H1 (cell line): Measurements from ENCODE around the gene CDK13. TPM values are rescaled to one million over a fixed set of nuclear protein-coding genes. Genes with fewer than 3 reads are reported as not detected.

Experiments used
- CTCF ChIA-PET: fragments of 300-600 bp; sonication (Branson Sonifier 250); formaldehyde crosslinking; loops from one replicate; lab custom pipeline; 2021; ENCODE audit not compliant: partially characterized antibody; lab: Charles Lee
- POLR2A ChIA-PET: fragments of 300-600 bp; sonication (Branson Sonifier 250); formaldehyde crosslinking; loops from one replicate; lab custom pipeline; 2021; ENCODE audit warnings: inconsistent platforms; ENCODE audit not compliant: partially characterized antibody; lab: Charles Lee
- DNase-seq, 2 experiments: peaks; one replicate each; pipeline versions ENCODE4 v3.0.0 to v3.0.0-alpha.2; 2010 to 2022; ENCODE audit warnings: low spot score in 2 of 2, low read depth in 1 of 2, mixed read lengths in 1 of 2
- FAIRE-seq: peaks from 2 replicates; lab custom pipeline; 2011; peaks lifted over from hg19 to GRCh38; lab: Jason Lieb, UNC
- H2AFZ ChIP-seq: 2 replicates; pipeline ENCODE4 v1.8.1; 2012; ENCODE audit warnings: low read length, inconsistent platforms
- H2AK5ac ChIP-seq: 2 replicates; pipeline ENCODE4 v1.6.1; 2013; ENCODE audit warnings: low read depth, low read length
- H2BK120ac ChIP-seq: replicated peaks from 2 replicates; pipeline ENCODE3; 2013; ENCODE audit warnings: low read depth, low read length, inconsistent platforms
- H2BK12ac ChIP-seq: 2 replicates; pipeline ENCODE4 v1.6.1; 2013; ENCODE audit warnings: low read depth, low read length
- H2BK15ac ChIP-seq: 2 replicates; pipeline ENCODE4 v1.6.1; 2013; ENCODE audit warnings: low read length
- H2BK20ac ChIP-seq: 2 replicates; pipeline ENCODE4 v1.6.1; 2013; ENCODE audit warnings: low read length
- H2BK5ac ChIP-seq: 2 replicates; pipeline ENCODE4 v1.6.1; 2013; ENCODE audit warnings: low read depth, low read length
- H3K14ac ChIP-seq: 2 replicates; pipeline ENCODE4 v1.6.1; 2013; ENCODE audit warnings: inconsistent platforms; ENCODE audit not compliant: insufficient read length
- H3K18ac ChIP-seq: 2 replicates; pipeline ENCODE4 v1.6.1; 2013; ENCODE audit warnings: low read length; ENCODE audit errors: extremely low read depth
- H3K23ac ChIP-seq: 2 replicates; pipeline ENCODE4 v1.6.1; 2013; ENCODE audit warnings: inconsistent platforms; ENCODE audit not compliant: insufficient read length
- H3K23me2 ChIP-seq: 2 replicates; pipeline ENCODE4 v1.6.1; 2013; ENCODE audit warnings: low read depth, low read length
- H3K27ac ChIP-seq: 2 replicates; pipeline ENCODE4 v1.6.1; 2011; ENCODE audit warnings: low read depth, low read length, inconsistent platforms
- H3K27me3 ChIP-seq, 4 experiments: replicated peaks in 1 of 4; 1 replicate in 1 of 4; 2 replicates in 3 of 4; pipeline versions ENCODE4 v1.6.1 to v1.8.1; 2011 to 2013; ENCODE audit warnings: low read length in 3 of 4, mild to moderate bottlenecking in 3 of 4, inconsistent platforms in 2 of 4, mixed read lengths in 2 of 4, moderate library complexity in 1 of 4; ENCODE audit not compliant: control insufficient read depth in 3 of 4, insufficient read depth in 3 of 4; ENCODE audit errors: extremely low read depth in 1 of 4
- H3K36me3 ChIP-seq, 4 experiments: 2 replicates each; pipeline versions ENCODE4 v1.6.1 to v1.8.1; 2011 to 2013; ENCODE audit warnings: mild to moderate bottlenecking in 4 of 4, low read length in 3 of 4, moderate library complexity in 2 of 4, control low read depth in 1 of 4, inconsistent platforms in 1 of 4; ENCODE audit not compliant: insufficient read depth in 4 of 4, control insufficient read depth in 2 of 4
- H3K4ac ChIP-seq: replicated peaks from 2 replicates; pipeline ENCODE3; 2013; ENCODE audit warnings: low read length, low read depth, mixed read lengths, inconsistent platforms; ENCODE audit not compliant: insufficient read length
- H3K4me1 ChIP-seq, 4 experiments: replicated peaks in 1 of 4; 1 replicate in 1 of 4; 2 replicates in 3 of 4; pipeline versions ENCODE4 v1.6.1 to v1.8.1; 2011 to 2013; ENCODE audit warnings: low read length in 3 of 4, inconsistent platforms in 2 of 4, mixed read lengths in 1 of 4; ENCODE audit not compliant: insufficient read depth in 4 of 4, control insufficient read depth in 3 of 4
- H3K4me2 ChIP-seq, 2 experiments: 2 replicates each; pipeline versions ENCODE4 v1.6.1 to v1.8.1; 2011 to 2013; ENCODE audit warnings: low read depth in 2 of 2, low read length in 2 of 2, control low read depth in 1 of 2, inconsistent platforms in 1 of 2, mild to moderate bottlenecking in 1 of 2; ENCODE audit not compliant: insufficient read depth in 1 of 2
- H3K4me3 ChIP-seq, 4 experiments: fragments of 200-600, 300-600 bp in 1 of 4; sonication (generic), shearing (Covaris generic), sonication (Bioruptor Twin) in 1 of 4; 2 replicates each; pipeline versions ENCODE4 v1.5.1 to v1.8.1; 2011 to 2016; ENCODE audit warnings: low read length in 4 of 4, low read depth in 3 of 4, control low read depth in 2 of 4, inconsistent platforms in 2 of 4, mild to moderate bottlenecking in 2 of 4, mixed read lengths in 1 of 4, moderate library complexity in 1 of 4; ENCODE audit not compliant: insufficient read depth in 2 of 4; ENCODE audit errors: extremely low read depth in 1 of 4
- H3K56ac ChIP-seq: replicated peaks from 2 replicates; pipeline ENCODE3; 2013; ENCODE audit warnings: low read depth, mild to moderate bottlenecking, mixed read lengths, low read length, inconsistent platforms; ENCODE audit not compliant: insufficient read length
- H3K79me1 ChIP-seq: 2 replicates; pipeline ENCODE4 v1.6.1; 2013; ENCODE audit warnings: low read depth, low read length, control low read depth
- H3K79me2 ChIP-seq, 2 experiments: 2 replicates each; pipeline versions ENCODE4 v1.6.1 to v1.8.1; 2012 to 2013; ENCODE audit warnings: low read length in 2 of 2, mild to moderate bottlenecking in 2 of 2, inconsistent platforms in 1 of 2; ENCODE audit not compliant: insufficient read depth in 2 of 2, control insufficient read depth in 1 of 2
- H3K9ac ChIP-seq, 4 experiments: replicated peaks in 1 of 4; 1 replicate in 1 of 4; 2 replicates in 3 of 4; pipeline versions ENCODE4 v1.6.1 to v1.8.1; 2011 to 2013; ENCODE audit warnings: low read depth in 3 of 4, low read length in 3 of 4, control low read depth in 2 of 4, mild to moderate bottlenecking in 2 of 4, moderate library complexity in 2 of 4, inconsistent platforms in 1 of 4; ENCODE audit errors: extremely low read depth in 1 of 4
- H3K9me3 ChIP-seq, 2 experiments: 2 replicates each; pipeline versions ENCODE4 v1.6.1 to v1.8.1; 2012 to 2013; ENCODE audit warnings: mild to moderate bottlenecking in 2 of 2, moderate library complexity in 2 of 2, control low read depth in 1 of 2, inconsistent platforms in 1 of 2, low read depth in 1 of 2, low read length in 1 of 2, mixed read lengths in 1 of 2; ENCODE audit not compliant: insufficient read depth in 2 of 2
- H4K20me1 ChIP-seq, 2 experiments: replicated peaks in 1 of 2; 2 replicates each; pipeline versions ENCODE3 to v1.8.1; 2011 to 2013; ENCODE audit warnings: inconsistent platforms in 2 of 2, low read length in 2 of 2, mild to moderate bottlenecking in 1 of 2; ENCODE audit not compliant: insufficient read depth in 2 of 2, control insufficient read depth in 1 of 2
- H4K5ac ChIP-seq: 2 replicates; pipeline ENCODE4 v1.6.1; 2013; ENCODE audit warnings: low read length, low read depth, mixed read lengths, inconsistent platforms; ENCODE audit not compliant: insufficient read length
- H4K8ac ChIP-seq: 2 replicates; pipeline ENCODE4 v1.8.0; 2013; ENCODE audit warnings: mild to moderate bottlenecking, moderate library complexity, low read length, inconsistent platforms; ENCODE audit not compliant: insufficient read depth; ENCODE audit errors: extremely low read depth
- H4K91ac ChIP-seq: replicated peaks from 2 replicates; pipeline ENCODE3; 2013; ENCODE audit warnings: low read length, mixed read lengths, inconsistent platforms; ENCODE audit not compliant: insufficient read length
- ASH2L ChIP-seq: fragments of 200-600, 300-600 bp; sonication (generic); IDR thresholded peaks from one replicate; pipeline ENCODE4 v1.7.1; 2017; ENCODE audit warnings: low read length
- BCL11A ChIP-seq, 2 experiments: IDR thresholded peaks; one replicate each; pipeline ENCODE4 v1.6.1; 2011; ENCODE audit warnings: low read depth in 2 of 2, low read length in 2 of 2, mild to moderate bottlenecking in 2 of 2
- GABPA ChIP-seq: IDR thresholded peaks from 2 replicates; pipeline ENCODE4 v1.6.1; 2011; ENCODE audit warnings: mild to moderate bottlenecking, low read length, moderate library complexity, borderline replicate concordance; ENCODE audit not compliant: insufficient read depth
- KDM5A ChIP-seq: fragments of 200-600 bp; IDR thresholded peaks from 2 replicates; pipeline ENCODE4 v1.7.1; 2012; ENCODE audit warnings: mild to moderate bottlenecking, low read length, inconsistent platforms, mixed read lengths
- NRF1 ChIP-seq: IDR thresholded peaks from 2 replicates; pipeline ENCODE4 v1.6.1; 2011; ENCODE audit warnings: mild to moderate bottlenecking, low read depth, low read length, improper control_type of control experiment
- RXRA ChIP-seq: IDR thresholded peaks from 2 replicates; pipeline ENCODE4 v1.6.1; 2011; ENCODE audit warnings: low read depth, mild to moderate bottlenecking, low read length, moderate library complexity; ENCODE audit not compliant: insufficient read depth
- SIRT6 ChIP-seq: IDR thresholded peaks from one replicate; pipeline ENCODE4 v1.7.1; 2012; ENCODE audit warnings: low read length, inconsistent platforms
- YY1 ChIP-seq: IDR thresholded peaks from 2 replicates; pipeline ENCODE4 v1.6.1; 2011; ENCODE audit warnings: low read depth, mild to moderate bottlenecking, low read length
- WGBS, 2 experiments: shearing (Covaris generic) in 1 of 2; methylation state at CpG; one replicate each; pipeline versions ENCODE4 v1.1.6 to v1.1.7; 2013 to 2015; ENCODE audit warnings: low lambda C conversion rate in 2 of 2, mixed read lengths in 2 of 2, inconsistent platforms in 1 of 2, low coverage in 1 of 2, missing lambda C conversion rate in 1 of 2; ENCODE audit not compliant: insufficient replicate concordance in 2 of 2, insufficient coverage in 1 of 2, insufficient read length in 1 of 2; ENCODE audit errors: extremely low coverage in 1 of 2, missing lambda C conversion rate in 1 of 2; 5-methylcytosine and 5-hydroxymethylcytosine counted together
- polyA plus RNA-seq, 7 experiments: library from polyadenylated mRNA; depleted of rRNA in 3 of 7; stranded (reverse) in 5 of 7; unstranded in 2 of 7; fragments of >200 nt in 5 of 7; fragments of 200-250 nt in 2 of 7; gene quantifications; 1 replicate in 5 of 7; 2 replicates in 1 of 7; 4 replicates in 1 of 7; pipeline versions ENCODE4 v1.2.1 to v1.2.3, GENCODE V29; 2011 to 2013; ENCODE audit warnings: missing spikeins in 2 of 7, mixed read lengths in 2 of 7
- total RNA-seq: library from RNA; stranded (reverse); fragmentation: NEBNext Ultra II Directional; extraction: Animal tissue kit (Norgen Biotek cat#: 25700); gene quantifications from 2 replicates; pipeline ENCODE4 v1.2.1, GENCODE V29; 2021

The CDK13 gene
- total and polyA plus RNA-seq, 2 of the 8 experiments (the other 6 are each of a cell fraction or from before 2014, with no cell fraction given), result 22.6 to 49.5 TPM

GRCh38 chr7:39921506-39922175, 28.4 kb upstream of the CDK13 start:
- H2BK15ac ChIP-seq, result no peak overlapping the region
- no peak overlapping the region for H2BK120ac ChIP-seq
- H3K56ac ChIP-seq, result no peak overlapping the region
- H4K8ac ChIP-seq, result no peak overlapping the region
- H3K23me2 ChIP-seq, result no peaks in the 10 kb centered on the region
- peak overlapping the region; percentile 88 for H2AFZ ChIP-seq
- H3K14ac ChIP-seq, result no peak overlapping the region
- H3K4me2 ChIP-seq, result no peak overlapping the region
- no peaks in the 10 kb centered on the region for H3K9me3 ChIP-seq
- H3K79me1 ChIP-seq, result no peaks in the 10 kb centered on the region
- TF ChIP-seq KDM5A, result no peak
- TF ChIP-seq YY1, result no peak
- no peak for TF ChIP-seq NRF1
- no peak for TF ChIP-seq SIRT6
- no peak for TF ChIP-seq RXRA
- no peak for TF ChIP-seq GABPA
- TF ChIP-seq BCL11A (IDR thresholded peaks at IDR 0.05; ENCODE audit: low read depth in 2 of 2, low read length in 2 of 2), result no peak
- TF ChIP-seq ASH2L, result no peak
- 77% methylated on average over 7 of the region's 7 CpGs; no CpG with 5 or more reads in 1 of the 2 experiments for WGBS, 2 experiments
- ChIA-PET CTCF (interaction anchor here (0.6 to 3.5 kb wide), 5 partner anchors 12 to 25 kb away, joined by 4 to 16 read pairs (median 5); no protein-coding TSS in a partner anchor), POLR2A (no interaction called here)
- H4K91ac ChIP-seq, result no peak overlapping the region
- H3K36me3 ChIP-seq, result no peaks in the 10 kb centered on the region
- no peak overlapping the region for H3K4ac ChIP-seq
- H4K20me1 ChIP-seq, result no peaks in the 10 kb centered on the region
- no peaks in the 10 kb centered on the region for H3K79me2 ChIP-seq
- H3K4me1 ChIP-seq, result peaks cover 0 to 10% (median 0%) of the 10 kb centered on the region in 4 experiments; a peak in 1 of 7 replicates
- H3K27me3 ChIP-seq, result no peaks in the 10 kb centered on the region
- FAIRE-seq (no peak), DNase-seq (peak in 1 of 2 experiments; percentile 37)
- no peak overlapping the region for H3K27ac ChIP-seq
- H3K23ac ChIP-seq, result no peak overlapping the region
- no peak overlapping the region for H4K5ac ChIP-seq
- no peak overlapping the region for H2BK12ac ChIP-seq
- H2AK5ac ChIP-seq, result no peak overlapping the region
- no peak overlapping the region for H3K9ac ChIP-seq
- no peak overlapping the region for H3K18ac ChIP-seq
- no peak overlapping the region for H2BK20ac ChIP-seq
- no peak overlapping the region for H2BK5ac ChIP-seq
- no peak overlapping the region for H3K4me3 ChIP-seq
